Measurements from ENCODE around the gene TMEM217. TPM values are rescaled to one million over a fixed set of nuclear protein-coding genes. Genes with fewer than 3 reads are reported as not detected.

The TMEM217 gene
- total RNA-seq, 1 experiment from 2014 or later = 2.4 TPM

GRCh38 chr6:37285861-37286311, 27.9 kb upstream of the TMEM217 start:
- Histone ChIP-seq H3K79me2 (ENCODE audit: low read length) (no peaks in the 10 kb centered on the region), H3K27ac (ENCODE audit: low read length) (no peak overlapping the region), H3K9me2 (replicated peaks; ENCODE audit: low read length) (no peaks in the 10 kb centered on the region), H3K4me1 (ENCODE audit: insufficient read depth, low read length) (no peaks in the 10 kb centered on the region), H4K20me1 (ENCODE audit: low read length) (no peaks in the 10 kb centered on the region), H3K4me3 (ENCODE audit: low read length) (no peak overlapping the region), H3K27me3 (ENCODE audit: low read length) (no peaks in the 10 kb centered on the region), H3K9me3 (ENCODE audit: low read length) (no peaks in the 10 kb centered on the region), H2AFZ (ENCODE audit: low read length) (no peak overlapping the region), H3K4me2 (ENCODE audit: low read length) (no peak overlapping the region), H3K36me3 (ENCODE audit: low read depth, low read length) (peaks cover 34% of the 10 kb centered on the region), H3K9ac (ENCODE audit: low read length) (no peak overlapping the region), H3F3A (ENCODE audit: low read length, unreplicated experiment) (no peaks in the 10 kb centered on the region)
- ChIA-PET CTCF (no interaction called here), POLR2A (ENCODE audit: unreplicated experiment) (interaction anchor here (0.6 kb wide), 1 partner anchor 126 kb away, joined by 3 read pairs; no protein-coding TSS in a partner anchor)
- no TSS peak for BruUV-seq (replicated peaks)
- intact Hi-C loops (cut with micrococcal nuclease) = no loop called here
- ATAC-seq (no peak), DNase-seq (no peak)
- TF ChIP-seq EZH2phosphoT487 (IDR thresholded peaks at IDR 0.05; ENCODE audit: borderline replicate concordance, low read length) (no peak), EZH2 (IDR thresholded peaks at IDR 0.05; ENCODE audit: low read length, unreplicated experiment) (no peak)
- TF ChIP-seq, protein P1, sequence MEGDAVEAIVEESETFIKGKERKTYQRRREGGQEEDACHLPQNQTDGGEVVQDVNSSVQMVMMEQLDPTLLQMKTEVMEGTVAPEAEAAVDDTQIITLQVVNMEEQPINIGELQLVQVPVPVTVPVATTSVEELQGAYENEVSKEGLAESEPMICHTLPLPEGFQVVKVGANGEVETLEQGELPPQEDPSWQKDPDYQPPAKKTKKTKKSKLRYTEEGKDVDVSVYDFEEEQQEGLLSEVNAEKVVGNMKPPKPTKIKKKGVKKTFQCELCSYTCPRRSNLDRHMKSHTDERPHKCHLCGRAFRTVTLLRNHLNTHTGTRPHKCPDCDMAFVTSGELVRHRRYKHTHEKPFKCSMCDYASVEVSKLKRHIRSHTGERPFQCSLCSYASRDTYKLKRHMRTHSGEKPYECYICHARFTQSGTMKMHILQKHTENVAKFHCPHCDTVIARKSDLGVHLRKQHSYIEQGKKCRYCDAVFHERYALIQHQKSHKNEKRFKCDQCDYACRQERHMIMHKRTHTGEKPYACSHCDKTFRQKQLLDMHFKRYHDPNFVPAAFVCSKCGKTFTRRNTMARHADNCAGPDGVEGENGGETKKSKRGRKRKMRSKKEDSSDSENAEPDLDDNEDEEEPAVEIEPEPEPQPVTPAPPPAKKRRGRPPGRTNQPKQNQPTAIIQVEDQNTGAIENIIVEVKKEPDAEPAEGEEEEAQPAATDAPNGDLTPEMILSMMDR (conservative IDR thresholded peaks at IDR 0.05; ENCODE audit: low read depth, low read length) = no peak

GRCh38 chr6:37284781-37285180, 26.8 kb upstream of the TMEM217 start:
- Histone ChIP-seq H3K27me3 (ENCODE audit: low read length) (no peaks in the 10 kb centered on the region), H3K4me3 (ENCODE audit: low read length) (no peak overlapping the region), H3K36me3 (ENCODE audit: low read depth, low read length) (peaks cover 34% of the 10 kb centered on the region), H4K20me1 (ENCODE audit: low read length) (no peaks in the 10 kb centered on the region), H2AFZ (ENCODE audit: low read length) (no peak overlapping the region), H3K27ac (ENCODE audit: low read length) (no peak overlapping the region), H3K4me2 (ENCODE audit: low read length) (no peak overlapping the region), H3K9me2 (replicated peaks; ENCODE audit: low read length) (no peaks in the 10 kb centered on the region), H3F3A (ENCODE audit: low read length, unreplicated experiment) (no peaks in the 10 kb centered on the region), H3K9me3 (ENCODE audit: low read length) (no peaks in the 10 kb centered on the region), H3K9ac (ENCODE audit: low read length) (no peak overlapping the region), H3K79me2 (ENCODE audit: low read length) (no peaks in the 10 kb centered on the region), H3K4me1 (ENCODE audit: insufficient read depth, low read length) (no peaks in the 10 kb centered on the region)
- TF ChIP-seq EZH2phosphoT487 (IDR thresholded peaks at IDR 0.05; ENCODE audit: borderline replicate concordance, low read length) (no peak), EZH2 (IDR thresholded peaks at IDR 0.05; ENCODE audit: low read length, unreplicated experiment) (no peak)
- TF ChIP-seq, protein P1 (conservative IDR thresholded peaks at IDR 0.05; ENCODE audit: low read depth, low read length) = no peak
- DNase-seq (no peak), ATAC-seq (no peak)
- intact Hi-C loops (cut with micrococcal nuclease) = no loop called here
- BruUV-seq (replicated peaks) = no TSS peak
- POLR2A ChIA-PET (ENCODE audit: unreplicated experiment) = no interaction called here
- CTCF ChIA-PET = no interaction called here

DNA sequence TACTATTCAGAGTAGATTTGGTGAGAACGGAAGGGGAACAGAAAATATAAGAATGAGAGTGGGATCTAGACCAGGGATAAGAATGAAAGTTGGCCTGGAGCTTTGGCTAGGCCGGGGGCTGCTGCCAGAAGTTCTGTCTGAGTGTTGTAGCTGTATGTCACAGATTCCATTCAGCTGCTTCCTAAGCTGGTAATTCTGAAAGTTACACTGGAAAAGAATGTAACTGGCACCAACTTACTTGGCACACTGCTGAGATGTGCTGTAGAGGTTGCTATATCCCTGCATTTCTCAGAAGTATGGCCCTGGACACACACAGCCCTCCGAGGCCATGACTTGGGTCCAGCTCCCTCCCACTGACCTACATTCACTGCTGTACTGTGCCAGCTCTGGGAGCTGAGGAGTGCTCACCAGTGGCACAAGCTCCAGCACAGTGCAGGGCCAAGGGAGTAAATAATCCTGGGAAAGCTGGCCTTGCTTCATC, 25.8 kb upstream of the TMEM217 start:
- no peak overlapping the region for H3K4me2 ChIP-seq (ENCODE audit: low read length)
- H3F3A ChIP-seq (ENCODE audit: low read length, unreplicated experiment) = no peaks in the 10 kb centered on the region
- H3K4me1 ChIP-seq (ENCODE audit: insufficient read depth, low read length) = no peaks in the 10 kb centered on the region
- ChIA-PET POLR2A (ENCODE audit: unreplicated experiment) (no interaction called here), CTCF (no interaction called here)
- no TSS peak for BruUV-seq (replicated peaks)
- no peaks in the 10 kb centered on the region for H3K9me2 ChIP-seq (replicated peaks; ENCODE audit: low read length)
- H3K27ac ChIP-seq (ENCODE audit: low read length) = no peak overlapping the region
- H3K79me2 ChIP-seq (ENCODE audit: low read length) = no peaks in the 10 kb centered on the region
- H3K9me3 ChIP-seq (ENCODE audit: low read length) = no peaks in the 10 kb centered on the region
- H2AFZ ChIP-seq (ENCODE audit: low read length) = no peak overlapping the region
- TF ChIP-seq EZH2phosphoT487 (IDR thresholded peaks at IDR 0.05; ENCODE audit: borderline replicate concordance, low read length) (no peak), EZH2 (IDR thresholded peaks at IDR 0.05; ENCODE audit: low read length, unreplicated experiment) (no peak)
- TF ChIP-seq, protein P1 (conservative IDR thresholded peaks at IDR 0.05; ENCODE audit: low read depth, low read length) = no peak
- DNase-seq = no peak
- H4K20me1 ChIP-seq (ENCODE audit: low read length) = no peaks in the 10 kb centered on the region
- no peak overlapping the region for H3K4me3 ChIP-seq (ENCODE audit: low read length)
- no peaks in the 10 kb centered on the region for H3K27me3 ChIP-seq (ENCODE audit: low read length)
- H3K9ac ChIP-seq (ENCODE audit: low read length) = no peak overlapping the region
- no peak for ATAC-seq
- H3K36me3 ChIP-seq (ENCODE audit: low read depth, low read length) = peaks cover 38% of the 10 kb centered on the region
- intact Hi-C loops (cut with micrococcal nuclease) = no loop called here
